GM21717 (cell line): Measurements from ENCODE around the gene ECE1.
"Not testable (repeated sequence)": the region's sequence is repeated elsewhere in the genome, so short reads cannot be mapped to it uniquely, and the experiment has no call there.

Source experiments
- ATAC-seq: cut with Tn5 transposase; IDR thresholded peaks from one replicate; pipeline ENCODE4 v1.9.1; 2021; ENCODE audit warnings: mild to moderate bottlenecking, moderate library complexity; ENCODE audit not compliant: unreplicated experiment

ECE1 gene

DNA sequence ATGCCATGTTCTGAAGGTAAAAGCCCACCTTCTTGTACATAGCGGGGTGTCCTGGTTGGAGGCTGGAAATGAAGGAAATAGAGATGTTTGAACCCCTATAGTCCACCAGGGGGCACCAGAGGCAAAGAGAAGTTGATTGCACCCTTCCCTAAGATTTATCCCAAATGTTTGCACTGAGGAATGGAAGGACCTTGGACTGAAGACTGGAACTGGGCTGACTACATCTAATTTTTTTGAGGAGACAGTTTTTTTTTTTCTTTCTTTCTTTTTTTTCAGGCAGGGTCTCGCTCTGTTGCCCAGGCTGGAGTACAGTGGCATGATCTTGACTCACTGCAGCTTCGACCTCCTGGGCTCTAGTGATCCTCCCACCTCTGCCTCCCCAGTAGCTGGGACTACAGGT is 58.2 kb downstream of the ECE1 start:
- no peak for ATAC-seq

DNA sequence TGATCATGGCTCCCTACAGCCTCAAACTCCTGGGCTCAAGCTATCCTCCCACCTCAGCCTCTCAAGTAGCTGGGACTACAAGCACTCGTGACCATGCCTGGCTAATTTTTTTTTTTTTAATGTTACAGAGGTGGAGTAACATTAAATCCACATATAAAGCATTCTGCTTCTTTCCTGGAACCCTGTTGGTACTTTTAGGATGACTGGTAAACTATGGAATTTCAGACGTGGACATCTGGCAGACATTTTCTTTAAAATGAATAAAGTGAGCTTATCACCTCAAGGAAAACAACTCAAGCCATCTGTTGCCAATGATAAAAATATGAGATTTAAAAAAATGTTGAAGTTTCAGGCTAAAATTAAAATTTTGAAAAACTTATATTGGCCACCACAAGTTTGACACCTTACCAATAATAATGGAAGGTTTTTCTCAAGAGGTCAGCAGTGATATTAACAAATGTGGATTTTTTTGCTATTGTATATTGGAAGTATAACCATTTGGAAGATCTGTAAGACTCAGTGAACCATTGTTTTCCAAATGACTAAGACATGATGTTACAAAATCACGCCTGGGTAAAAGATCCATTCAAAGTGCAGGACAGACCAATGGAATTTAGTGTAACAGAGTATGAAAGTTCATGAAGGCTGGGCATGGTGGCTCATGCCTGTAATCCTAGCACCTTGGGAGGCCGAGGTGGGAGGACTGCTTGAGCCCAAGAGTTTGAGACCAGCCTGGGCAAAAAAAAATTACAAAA is 60.8 kb downstream of the ECE1 start:
- no peak for ATAC-seq

DNA sequence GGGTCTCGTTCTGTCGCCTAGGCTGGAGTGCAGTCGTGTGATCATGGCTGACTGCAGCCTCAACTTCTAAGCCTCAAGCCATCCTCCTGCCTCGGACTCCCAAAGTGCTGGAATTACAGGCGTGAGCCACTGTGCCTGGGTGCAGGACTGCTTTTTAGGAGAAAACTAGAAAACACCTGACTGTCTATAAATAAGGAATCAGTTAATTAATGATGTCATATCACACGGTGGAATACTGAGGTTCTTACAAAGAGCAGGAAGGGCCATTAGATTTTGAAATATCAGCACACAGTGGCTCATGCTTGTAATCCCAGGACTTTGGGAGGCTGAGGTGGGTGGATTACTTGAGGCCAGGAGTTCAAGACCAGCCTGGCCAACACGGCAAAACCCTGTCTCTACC is 62.0 kb downstream of the ECE1 start:
- ATAC-seq = not testable (repeated sequence)

DNA sequence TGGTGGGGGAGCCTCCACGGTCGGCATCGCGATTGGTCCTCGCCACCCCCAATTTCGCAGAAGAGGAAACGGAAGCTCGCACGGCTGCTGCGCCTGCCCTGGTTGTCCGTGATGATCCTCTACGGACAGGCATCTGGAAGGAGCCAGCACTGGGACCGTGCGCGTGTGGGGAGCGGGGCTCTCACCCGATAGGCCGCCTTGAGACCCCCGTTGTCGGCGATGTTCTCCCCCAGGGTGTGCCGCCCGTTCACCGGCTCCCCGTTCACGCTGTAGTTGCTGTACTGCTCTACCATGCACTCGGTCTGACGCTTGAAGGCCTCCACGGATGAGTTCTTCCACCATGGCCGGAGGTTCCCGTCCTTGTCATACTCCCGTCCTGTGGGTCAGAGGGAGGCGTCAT is 65.2 kb downstream of the ECE1 start:
- ATAC-seq = no peak

DNA sequence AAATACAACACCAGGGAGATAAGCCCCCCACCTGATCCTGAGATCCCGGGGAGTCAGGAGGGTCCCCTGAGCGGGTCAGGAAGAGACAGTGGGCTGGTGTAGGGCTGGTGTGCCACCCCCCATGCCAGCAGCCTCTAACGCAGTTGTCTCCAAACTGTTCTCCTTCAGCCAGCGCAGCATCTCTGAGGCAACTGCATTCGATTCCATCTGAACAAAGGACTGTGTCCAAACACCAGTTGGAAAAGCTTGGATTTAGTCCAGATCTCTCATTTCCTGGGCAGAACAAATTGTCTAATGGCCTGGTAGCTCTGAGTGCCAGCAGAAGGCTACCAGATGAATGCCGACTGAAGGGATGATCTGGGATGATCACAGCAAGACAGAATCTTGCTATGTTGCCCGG is 69.4 kb downstream of the ECE1 start:
- no peak for ATAC-seq

DNA sequence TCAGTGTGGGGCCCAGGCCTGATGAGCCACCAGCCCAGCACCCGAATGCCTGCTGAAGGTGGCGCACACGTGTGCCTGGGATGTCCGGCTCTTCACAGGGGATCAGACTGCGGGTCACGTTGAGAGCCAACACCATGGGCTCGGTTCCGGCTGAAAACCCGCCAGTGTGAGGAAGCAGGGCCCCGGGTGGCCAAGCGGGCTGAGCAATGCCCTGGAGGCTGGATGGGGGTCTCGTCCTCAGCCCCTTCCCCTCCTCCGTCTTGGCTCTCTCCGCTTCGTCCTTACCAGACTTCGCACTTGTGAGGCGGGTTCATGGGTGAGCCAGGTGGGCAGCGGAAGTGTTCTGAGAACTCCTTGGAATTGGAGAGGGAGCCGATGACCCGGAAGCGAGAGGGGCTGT is 70.6 kb downstream of the ECE1 start:
- no peak for ATAC-seq

DNA sequence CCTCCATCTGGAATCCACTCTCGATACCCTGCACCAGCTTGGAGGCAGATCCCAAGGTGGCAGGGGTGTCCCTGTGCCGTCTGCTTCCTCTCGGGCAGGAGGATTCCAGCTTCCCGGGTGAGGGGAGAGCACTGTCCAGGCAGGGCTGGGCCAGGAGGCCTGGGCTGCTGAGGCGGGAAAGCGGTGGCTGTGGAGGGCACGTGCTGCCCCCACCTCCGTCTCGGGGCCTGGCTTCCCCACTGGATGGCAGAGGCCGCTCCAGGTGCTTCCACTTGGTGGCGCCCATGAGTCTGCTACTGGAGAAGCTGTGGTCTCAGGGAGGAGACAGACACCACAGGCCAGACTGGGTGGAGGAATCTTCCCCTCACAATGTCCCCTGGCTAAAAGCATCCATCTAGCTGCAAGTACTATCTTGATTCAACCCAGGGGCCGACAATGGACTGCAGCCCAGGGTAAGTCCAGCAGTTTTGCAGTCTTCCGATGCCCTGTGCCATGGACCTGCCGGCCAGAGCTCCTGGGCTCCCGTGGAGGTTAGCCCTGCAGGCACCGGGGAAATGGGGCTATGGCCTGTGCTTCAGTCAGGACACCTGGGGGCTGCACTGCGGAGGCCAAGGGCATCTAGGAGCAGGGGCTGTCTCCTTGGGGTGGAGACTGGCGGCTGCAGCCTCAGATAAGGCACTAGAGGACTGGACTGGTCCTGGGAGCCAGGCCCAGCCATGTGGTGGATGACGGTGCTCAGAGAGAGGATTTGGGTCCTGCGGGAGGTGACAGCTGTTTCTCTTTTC is 72.3 kb downstream of the ECE1 start:
- ATAC-seq = no peak

DNA sequence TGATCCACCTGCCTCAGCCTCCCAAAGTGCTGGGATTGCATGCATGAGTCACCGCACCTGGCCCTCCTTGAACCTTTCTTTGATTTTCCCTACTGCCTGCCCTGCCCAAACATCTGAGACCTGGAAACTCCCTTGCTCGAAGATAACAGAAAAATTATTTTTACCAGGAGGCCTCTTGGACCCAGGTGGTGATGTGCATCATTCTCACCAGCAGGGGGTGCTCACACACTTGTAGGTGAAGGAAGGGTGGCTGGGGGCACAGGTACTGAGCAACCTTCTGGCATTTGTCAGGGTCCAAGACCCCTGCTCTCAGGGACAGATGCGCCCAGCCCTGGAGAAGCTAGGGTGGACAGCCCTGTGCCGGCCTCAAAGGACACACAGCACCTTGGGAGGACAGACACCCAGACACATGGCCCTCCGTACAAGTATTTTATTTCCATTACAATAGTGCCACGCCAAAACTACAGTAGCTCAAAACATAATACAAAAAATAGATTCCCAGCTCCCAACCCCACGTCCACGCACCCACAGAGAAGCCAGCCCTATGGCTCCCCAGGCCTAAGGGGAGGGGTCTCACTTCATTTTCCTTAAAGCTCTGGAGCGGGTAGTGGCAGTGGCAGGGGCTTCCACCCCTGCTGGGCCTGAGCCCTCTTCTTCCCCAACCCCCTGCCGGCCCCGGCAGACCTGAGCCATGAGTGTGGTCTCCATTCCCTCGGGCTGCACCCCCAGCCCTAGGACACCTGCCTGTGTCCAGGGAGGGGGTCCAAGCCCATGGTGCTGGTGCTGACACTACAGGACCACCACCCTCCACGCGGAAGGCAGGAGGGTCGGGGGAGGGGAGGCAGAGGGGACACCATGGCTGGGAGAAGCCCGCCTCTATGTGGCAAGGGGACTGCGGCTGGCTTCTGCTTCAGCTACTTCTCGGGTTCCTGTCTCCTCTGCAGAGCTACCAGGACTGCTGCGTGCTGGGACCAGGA is 73.1 kb downstream of the ECE1 start:
- no peak for ATAC-seq

DNA sequence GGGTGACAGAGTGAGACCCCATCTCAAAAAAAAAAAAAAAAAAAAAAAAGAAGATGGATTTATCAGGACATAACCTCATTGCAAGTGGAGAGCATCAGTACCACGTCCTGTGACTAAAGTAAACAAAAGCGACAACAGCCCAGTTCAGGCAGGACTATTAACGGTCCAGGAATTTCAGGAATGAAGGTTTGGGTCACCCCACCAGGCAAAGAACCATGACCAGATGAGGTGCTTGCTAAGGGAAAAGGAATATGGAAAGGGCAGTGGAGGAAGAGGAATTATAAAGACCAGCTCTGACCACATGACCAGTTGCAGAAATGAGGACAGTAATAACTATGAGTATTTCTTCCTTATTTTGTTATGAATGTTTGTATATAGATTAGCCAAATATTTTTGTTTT is 78.1 kb downstream of the ECE1 start:
- no peak for ATAC-seq

DNA sequence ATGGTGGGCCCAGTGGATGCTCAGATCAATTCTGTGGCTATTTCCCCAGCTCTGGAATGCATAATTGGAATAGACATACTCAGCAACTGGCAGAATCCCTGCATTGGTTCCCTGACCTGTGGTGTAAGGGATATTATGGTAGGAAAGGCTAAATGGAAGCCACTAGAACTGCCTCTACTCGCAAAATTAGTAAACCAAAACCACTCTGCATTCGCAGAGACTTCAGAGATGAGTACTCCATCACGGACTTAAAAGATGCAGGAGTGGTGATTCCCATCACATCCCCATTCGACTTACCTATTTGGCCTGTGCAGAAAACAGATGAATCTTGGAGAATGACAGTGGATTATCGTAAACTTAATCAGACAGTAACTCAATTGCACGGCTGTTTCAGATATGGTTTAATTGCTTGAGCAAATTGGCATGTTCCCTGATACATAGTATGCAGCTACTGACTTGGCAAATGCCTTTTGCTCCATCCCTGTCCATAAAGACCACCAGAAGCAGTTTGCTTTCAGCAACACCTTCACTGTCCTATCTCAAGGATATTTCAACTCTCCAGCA is 82.0 kb downstream of the ECE1 start:
- not testable (repeated sequence) for ATAC-seq

DNA sequence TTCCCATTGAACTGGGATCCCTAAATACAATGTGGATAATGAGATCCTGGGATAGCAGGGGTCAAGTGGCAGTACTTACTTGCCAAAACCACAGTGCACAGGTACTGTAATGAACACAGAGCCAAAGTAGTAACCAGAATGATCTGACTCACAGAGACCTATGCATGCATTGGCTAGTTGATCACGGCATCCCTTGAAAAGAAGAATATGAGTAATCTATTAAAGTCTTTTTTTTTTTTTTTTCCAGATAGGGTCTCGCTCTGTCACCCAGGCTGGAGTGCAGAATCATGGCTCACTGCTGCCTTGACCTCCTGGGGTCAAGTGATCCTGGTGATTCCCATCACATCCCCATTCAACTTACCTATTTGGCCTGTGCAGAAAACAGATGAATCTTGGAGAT is 84.1 kb downstream of the ECE1 start:
- ATAC-seq = no peak

DNA sequence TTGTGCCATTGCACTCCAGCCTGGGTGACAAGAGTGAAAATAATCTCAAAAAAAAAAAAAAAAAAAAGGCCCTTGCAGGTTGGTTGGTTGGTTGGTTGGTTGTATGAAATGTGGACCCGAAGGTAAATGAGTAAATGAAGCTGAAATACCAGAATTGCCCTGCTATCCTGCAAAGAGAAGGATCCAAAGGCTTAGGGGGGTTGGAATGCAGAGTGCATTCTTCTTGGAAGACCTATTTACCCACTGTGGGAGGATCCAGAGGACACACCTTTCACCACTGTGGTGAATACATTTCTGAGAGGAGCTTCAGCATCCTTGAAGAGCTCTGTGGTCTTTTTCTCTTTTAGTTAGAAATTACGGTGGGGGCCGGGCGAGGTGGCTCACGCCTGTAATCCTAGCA is 84.8 kb downstream of the ECE1 start:
- no peak for ATAC-seq

DNA sequence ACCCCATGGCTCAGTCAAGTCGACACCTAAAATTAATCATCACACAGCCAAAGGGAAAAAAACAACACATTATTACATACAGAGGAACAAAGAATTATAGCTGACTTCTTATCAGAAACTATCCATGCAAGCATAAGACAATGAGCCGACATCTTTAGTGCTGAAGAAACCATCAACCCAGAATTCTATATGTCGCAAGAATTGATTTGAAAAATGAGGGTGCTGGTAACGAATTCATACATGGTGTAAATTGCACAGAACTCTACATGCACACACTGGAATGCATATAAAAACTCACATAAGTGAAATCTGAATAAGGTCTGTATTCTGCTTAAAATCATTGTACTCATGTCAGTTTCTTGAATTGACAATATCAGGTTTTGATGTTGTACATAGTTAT is 88.6 kb downstream of the ECE1 start:
- ATAC-seq = no peak

DNA sequence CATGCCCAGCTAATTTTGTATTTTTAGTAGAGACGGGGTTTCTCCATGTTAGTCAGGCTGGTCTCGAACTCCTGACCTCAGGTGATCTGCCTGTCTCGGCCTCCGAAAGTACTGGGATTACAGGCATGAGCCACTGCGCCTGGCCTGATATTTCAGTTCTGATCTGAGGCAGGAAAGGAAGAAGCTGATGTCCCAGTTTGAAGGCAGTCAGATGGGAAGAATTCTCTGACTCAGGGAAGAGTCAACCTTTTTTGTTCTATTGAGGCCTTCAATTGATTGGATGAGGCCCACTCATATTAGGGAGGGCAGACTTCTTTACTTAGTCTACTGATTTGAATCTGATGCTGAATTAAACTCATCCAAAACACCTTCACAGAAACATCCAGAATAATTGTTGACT is 89.0 kb downstream of the ECE1 start:
- not testable (repeated sequence) for ATAC-seq

DNA sequence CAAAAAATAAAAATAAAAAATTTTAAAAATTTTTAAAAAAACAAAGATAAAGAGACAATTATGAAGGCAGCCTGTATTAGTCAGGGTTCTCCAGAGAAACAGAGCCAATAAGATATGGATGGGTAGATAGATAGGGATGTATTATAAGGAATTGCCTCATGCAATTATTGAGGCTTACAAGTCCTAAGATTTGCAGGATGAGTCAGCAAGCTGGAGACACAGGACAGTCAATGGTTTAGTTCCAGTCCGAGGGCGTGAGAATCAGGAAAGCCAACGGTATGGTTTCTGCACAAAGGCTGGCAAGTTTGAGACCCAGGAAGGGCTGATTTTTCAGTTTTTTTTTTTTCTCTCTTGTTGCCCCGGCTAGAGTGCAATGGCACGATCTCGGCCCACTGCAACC is 89.5 kb downstream of the ECE1 start:
- ATAC-seq = no peak

DNA sequence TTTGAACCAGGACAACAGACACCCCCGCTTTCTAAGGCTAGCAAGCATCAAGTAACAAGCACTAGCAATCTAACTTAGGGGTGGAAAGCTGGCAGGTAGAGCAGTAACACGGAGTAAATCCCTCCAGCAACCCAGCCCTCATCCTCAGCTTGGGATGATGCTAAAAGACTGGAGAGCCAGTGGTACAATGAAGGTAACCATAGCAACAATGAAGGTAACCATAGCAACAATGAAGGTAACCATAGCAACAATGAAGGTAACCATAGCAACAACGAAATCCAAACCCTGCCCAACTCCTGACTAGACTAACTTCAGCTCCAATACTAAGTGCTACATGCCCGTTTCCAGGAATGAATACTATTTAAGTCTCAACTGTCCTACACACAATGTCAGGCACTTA is 91.3 kb downstream of the ECE1 start:
- ATAC-seq = no peak

DNA sequence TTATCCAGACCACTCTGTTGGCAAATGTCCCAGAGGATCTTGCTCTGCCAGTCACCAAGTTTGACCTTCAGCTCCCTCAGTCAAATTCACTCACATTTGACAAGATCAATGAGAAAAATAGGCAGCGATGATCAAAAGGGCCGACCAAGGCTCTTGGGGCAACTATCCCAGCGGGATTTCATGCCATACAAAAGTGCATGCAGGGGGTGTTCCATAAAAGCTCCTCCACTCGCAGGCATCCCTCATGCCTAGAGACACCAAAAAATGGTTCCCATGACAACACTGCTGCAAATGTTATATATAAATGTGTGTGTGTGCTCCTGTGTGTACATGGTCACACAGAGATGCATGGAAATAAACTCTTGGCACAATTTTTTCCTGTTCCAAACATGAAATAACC is 97.4 kb downstream of the ECE1 start:
- ATAC-seq = no peak

DNA sequence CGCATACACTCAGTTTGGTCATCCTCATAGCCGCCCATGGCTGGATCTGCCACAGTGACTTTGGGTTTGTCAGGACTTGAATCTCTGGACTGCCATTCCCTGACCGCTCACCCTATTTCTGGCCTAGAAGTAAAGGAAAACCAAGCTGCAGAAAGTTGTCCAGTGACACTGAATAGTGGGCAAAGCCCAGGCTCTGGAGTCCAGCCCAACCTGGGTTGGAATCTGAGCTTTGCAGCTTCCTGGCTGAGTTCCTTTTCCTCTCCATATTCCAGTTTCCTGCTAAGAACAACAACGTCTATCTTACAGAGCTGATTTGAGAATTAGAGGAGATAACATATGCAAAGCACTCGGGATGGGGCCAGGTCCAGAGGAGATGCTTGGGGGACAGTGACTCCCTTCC is 98.0 kb downstream of the ECE1 start:
- ATAC-seq = no peak

DNA sequence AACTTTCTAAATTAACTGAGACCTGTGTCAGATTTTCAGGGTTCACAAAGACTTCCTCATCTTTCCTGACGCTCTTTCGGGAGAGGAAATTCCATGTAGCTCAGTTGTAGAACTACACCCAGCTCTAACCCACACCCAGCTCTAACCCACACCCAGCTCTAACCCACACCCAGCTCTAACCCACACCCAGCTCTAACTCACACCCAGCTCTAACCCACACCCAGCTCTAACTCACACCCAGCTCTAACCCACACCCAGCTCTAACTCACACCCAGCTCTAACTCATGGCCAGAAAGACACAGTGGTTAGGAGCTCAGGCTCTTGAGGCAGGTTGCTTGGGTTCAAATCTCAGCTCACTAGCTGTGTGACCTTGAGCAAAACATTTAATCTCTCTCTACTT is 99.5 kb downstream of the ECE1 start:
- not testable (repeated sequence) for ATAC-seq

DNA sequence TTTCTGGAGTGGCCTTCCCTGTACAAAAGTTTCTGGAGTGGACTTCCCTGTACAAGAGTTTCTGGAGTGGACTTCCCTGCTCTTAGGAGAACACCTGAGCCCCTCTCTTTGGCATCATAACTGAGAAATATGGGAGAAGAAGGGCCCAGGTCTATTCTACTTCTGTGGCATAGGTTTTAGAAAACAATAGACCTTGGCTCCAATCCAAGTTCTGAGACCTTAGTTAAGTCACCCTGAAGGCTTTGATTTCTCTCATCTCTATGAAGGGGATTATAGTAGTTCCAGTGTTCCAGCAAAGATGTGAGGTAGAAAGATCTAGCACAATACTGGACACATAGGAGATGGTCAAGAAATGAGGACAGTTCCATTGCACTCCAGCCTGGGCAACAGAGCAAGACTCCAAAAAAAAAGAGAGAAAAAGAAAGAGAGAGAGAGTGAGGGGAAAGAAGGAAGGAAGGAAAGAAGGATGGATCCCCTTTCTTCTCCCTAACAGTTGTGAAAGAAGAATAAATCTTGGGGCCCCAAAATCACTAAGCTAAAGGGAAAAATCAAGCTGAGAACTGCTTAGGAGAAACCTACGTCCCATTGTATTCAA is 100.3 kb downstream of the ECE1 start:
- no peak for ATAC-seq

DNA sequence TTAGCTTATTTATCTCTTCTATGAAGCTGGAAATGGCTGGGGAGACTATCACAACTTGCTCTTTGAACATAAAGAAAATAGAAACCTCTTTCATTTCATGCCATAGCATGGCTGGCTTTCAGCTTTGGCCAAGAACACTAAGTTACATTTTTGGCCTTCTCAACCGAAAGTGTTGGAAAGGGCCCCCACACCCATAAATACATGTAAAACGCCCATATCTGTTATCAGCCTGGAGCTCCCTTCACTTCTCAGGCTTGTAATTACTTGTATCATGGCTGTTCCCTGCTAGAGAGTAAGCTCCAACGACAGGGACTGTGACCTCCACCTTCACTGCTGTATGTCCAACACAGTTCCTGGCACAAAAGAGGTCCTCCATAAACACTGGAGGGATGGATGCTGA is 100.8 kb downstream of the ECE1 start:
- no peak for ATAC-seq
